Uterus (tissue), 2 donors: ENCODE data around the gene KRT86.

Experiments used
- POLR2A ChIP-seq, 2 donors: fragments of 450-650 bp; IDR thresholded peaks; one replicate each; pipeline ENCODE4 v1.6.1; 2016; ENCODE audit warnings: antibody characterized with exemption in 2 of 2, mild to moderate bottlenecking in 1 of 2, moderate library complexity in 1 of 2
- TF ChIP-seq, protein P1 (sequence below), 4 experiments: fragments of 200-600 bp in 2 of 4; fragments of 450-650 bp in 2 of 4; sonication (generic) in 2 of 4; IDR thresholded peaks; one replicate each; pipeline ENCODE4 v1.5.1; 2016 to 2019; ENCODE audit warnings: antibody characterized with exemption in 4 of 4, mild to moderate bottlenecking in 2 of 4, moderate library complexity in 1 of 4

GRCh38 chr12:52311285-52311648 lies 36.8 kb downstream of the KRT86 start:
- TF ChIP-seq POLR2A (IDR thresholded peaks at IDR 0.05), result no peak
- TF ChIP-seq, protein P1, sequence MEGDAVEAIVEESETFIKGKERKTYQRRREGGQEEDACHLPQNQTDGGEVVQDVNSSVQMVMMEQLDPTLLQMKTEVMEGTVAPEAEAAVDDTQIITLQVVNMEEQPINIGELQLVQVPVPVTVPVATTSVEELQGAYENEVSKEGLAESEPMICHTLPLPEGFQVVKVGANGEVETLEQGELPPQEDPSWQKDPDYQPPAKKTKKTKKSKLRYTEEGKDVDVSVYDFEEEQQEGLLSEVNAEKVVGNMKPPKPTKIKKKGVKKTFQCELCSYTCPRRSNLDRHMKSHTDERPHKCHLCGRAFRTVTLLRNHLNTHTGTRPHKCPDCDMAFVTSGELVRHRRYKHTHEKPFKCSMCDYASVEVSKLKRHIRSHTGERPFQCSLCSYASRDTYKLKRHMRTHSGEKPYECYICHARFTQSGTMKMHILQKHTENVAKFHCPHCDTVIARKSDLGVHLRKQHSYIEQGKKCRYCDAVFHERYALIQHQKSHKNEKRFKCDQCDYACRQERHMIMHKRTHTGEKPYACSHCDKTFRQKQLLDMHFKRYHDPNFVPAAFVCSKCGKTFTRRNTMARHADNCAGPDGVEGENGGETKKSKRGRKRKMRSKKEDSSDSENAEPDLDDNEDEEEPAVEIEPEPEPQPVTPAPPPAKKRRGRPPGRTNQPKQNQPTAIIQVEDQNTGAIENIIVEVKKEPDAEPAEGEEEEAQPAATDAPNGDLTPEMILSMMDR (IDR thresholded peaks at IDR 0.05), result no peak
